HEK293 (cell line): ENCODE measurements around the gene USP7.

ENCODE experiments used
- ZBTB17 ChIP-seq: fragments of 450-650 bp; formaldehyde crosslinking; IDR thresholded peaks from 2 replicates; pipeline ENCODE4 v1.5.1; 2016; ENCODE audit warnings: missing biosample characterization, missing genetic modification characterization
- ZFP69B ChIP-seq: fragments of 450-650 bp; formaldehyde crosslinking; IDR thresholded peaks from 2 replicates; pipeline ENCODE4 v1.5.1; 2016; ENCODE audit warnings: missing biosample characterization, missing genetic modification characterization
- ZNF157 ChIP-seq: fragments of 450-650 bp; formaldehyde crosslinking; IDR thresholded peaks from 2 replicates; pipeline ENCODE4 v1.5.1; 2016; ENCODE audit warnings: missing biosample characterization, missing genetic modification characterization
- ZNF391 ChIP-seq: fragments of 450-650 bp; formaldehyde crosslinking; IDR thresholded peaks from 2 replicates; pipeline ENCODE4 v1.5.1; 2016; ENCODE audit warnings: low read depth, missing biosample characterization, missing genetic modification characterization, borderline replicate concordance
- ZNF623 ChIP-seq: fragments of 450-650 bp; formaldehyde crosslinking; IDR thresholded peaks from 2 replicates; pipeline ENCODE4 v1.5.1; 2016; ENCODE audit warnings: missing biosample characterization, missing genetic modification characterization
- ZNF660 ChIP-seq: fragments of 450-650 bp; IDR thresholded peaks from 2 replicates; pipeline ENCODE4 v1.5.1; 2018; ENCODE audit warnings: missing biosample characterization, mild to moderate bottlenecking, missing genetic modification characterization
- ZNF670 ChIP-seq: fragments of 450-650 bp; formaldehyde crosslinking; IDR thresholded peaks from 2 replicates; pipeline ENCODE4 v1.5.1; 2016; ENCODE audit warnings: missing biosample characterization, missing genetic modification characterization, low read depth
- ZNF776 ChIP-seq: fragments of 450-650 bp; formaldehyde crosslinking; IDR thresholded peaks from 2 replicates; pipeline ENCODE4 v1.5.0; 2017; ENCODE audit warnings: missing biosample characterization, missing genetic modification characterization, borderline replicate concordance
- TF ChIP-seq, protein P1 (sequence below): fragments of 450-650 bp; formaldehyde crosslinking; IDR thresholded peaks from 2 replicates; pipeline ENCODE4 v1.5.1; 2016; ENCODE audit warnings: missing biosample characterization, missing genetic modification characterization
- TF ChIP-seq, protein P2 (sequence below): fragments of 450-650 bp; formaldehyde crosslinking; IDR thresholded peaks from 2 replicates; pipeline ENCODE4 v1.5.1; 2016; ENCODE audit warnings: missing biosample characterization, missing genetic modification characterization

DNA sequence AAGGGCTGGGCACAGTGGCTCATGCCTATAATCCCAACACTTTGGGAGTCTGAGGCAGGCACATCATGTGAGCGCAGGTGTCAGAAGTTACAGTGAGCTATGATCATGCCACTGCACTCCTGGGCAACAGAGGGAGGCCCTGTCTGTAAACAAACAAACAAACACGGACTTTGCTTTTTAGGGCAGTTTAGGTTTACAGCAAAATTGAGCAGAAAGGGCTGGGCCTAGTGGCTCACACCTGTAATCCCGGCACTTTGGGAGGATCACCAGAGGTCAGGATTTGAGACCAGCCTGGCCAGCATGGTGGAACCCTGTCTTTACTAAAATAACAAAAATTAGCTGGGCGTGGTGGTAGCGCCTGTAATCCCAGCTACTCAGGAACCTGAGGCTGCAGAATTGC lies 91.6 kb downstream of the USP7 start:
- no peak for TF ChIP-seq ZNF623
- no peak for TF ChIP-seq ZFP69B (tag by site-specific recombination)
- TF ChIP-seq, protein P1, sequence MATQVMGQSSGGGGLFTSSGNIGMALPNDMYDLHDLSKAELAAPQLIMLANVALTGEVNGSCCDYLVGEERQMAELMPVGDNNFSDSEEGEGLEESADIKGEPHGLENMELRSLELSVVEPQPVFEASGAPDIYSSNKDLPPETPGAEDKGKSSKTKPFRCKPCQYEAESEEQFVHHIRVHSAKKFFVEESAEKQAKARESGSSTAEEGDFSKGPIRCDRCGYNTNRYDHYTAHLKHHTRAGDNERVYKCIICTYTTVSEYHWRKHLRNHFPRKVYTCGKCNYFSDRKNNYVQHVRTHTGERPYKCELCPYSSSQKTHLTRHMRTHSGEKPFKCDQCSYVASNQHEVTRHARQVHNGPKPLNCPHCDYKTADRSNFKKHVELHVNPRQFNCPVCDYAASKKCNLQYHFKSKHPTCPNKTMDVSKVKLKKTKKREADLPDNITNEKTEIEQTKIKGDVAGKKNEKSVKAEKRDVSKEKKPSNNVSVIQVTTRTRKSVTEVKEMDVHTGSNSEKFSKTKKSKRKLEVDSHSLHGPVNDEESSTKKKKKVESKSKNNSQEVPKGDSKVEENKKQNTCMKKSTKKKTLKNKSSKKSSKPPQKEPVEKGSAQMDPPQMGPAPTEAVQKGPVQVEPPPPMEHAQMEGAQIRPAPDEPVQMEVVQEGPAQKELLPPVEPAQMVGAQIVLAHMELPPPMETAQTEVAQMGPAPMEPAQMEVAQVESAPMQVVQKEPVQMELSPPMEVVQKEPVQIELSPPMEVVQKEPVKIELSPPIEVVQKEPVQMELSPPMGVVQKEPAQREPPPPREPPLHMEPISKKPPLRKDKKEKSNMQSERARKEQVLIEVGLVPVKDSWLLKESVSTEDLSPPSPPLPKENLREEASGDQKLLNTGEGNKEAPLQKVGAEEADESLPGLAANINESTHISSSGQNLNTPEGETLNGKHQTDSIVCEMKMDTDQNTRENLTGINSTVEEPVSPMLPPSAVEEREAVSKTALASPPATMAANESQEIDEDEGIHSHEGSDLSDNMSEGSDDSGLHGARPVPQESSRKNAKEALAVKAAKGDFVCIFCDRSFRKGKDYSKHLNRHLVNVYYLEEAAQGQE (tag by site-specific recombination) = no peak
- no peak for TF ChIP-seq ZNF157 (tag by site-specific recombination)
- no peak for TF ChIP-seq ZNF670
- no peak for TF ChIP-seq ZNF776 (tag by site-specific recombination)
- TF ChIP-seq ZBTB17 = no peak
- no peak for TF ChIP-seq ZNF660 (tag by site-specific recombination)
- TF ChIP-seq ZNF391 (tag by site-specific recombination) = no peak
- TF ChIP-seq, protein P2, sequence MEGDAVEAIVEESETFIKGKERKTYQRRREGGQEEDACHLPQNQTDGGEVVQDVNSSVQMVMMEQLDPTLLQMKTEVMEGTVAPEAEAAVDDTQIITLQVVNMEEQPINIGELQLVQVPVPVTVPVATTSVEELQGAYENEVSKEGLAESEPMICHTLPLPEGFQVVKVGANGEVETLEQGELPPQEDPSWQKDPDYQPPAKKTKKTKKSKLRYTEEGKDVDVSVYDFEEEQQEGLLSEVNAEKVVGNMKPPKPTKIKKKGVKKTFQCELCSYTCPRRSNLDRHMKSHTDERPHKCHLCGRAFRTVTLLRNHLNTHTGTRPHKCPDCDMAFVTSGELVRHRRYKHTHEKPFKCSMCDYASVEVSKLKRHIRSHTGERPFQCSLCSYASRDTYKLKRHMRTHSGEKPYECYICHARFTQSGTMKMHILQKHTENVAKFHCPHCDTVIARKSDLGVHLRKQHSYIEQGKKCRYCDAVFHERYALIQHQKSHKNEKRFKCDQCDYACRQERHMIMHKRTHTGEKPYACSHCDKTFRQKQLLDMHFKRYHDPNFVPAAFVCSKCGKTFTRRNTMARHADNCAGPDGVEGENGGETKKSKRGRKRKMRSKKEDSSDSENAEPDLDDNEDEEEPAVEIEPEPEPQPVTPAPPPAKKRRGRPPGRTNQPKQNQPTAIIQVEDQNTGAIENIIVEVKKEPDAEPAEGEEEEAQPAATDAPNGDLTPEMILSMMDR (tag by site-specific recombination) = no peak
